CD4-positive, alpha-beta T cell (primary cell): Measurements from ENCODE around the gene TBPL1. TPM values are rescaled to one million over a fixed set of nuclear protein-coding genes. Genes with fewer than 3 reads are reported as not detected.

Source experiments
- ATAC-seq: fragments of 200-7000 bp; cut with Tn5 transposase; one replicate; pipeline ENCODE4 v1.10.0; 2022; ENCODE audit warnings: mild to moderate bottlenecking; ENCODE audit not compliant: poor library complexity
- CTCF ChIA-PET: fragments of 350-600 bp; sonication (Branson Sonifier 250); formaldehyde crosslinking; loops from one replicate; lab custom pipeline; 2021; ENCODE audit warnings: antibody characterized with exemption, inconsistent platforms; lab: Charles Lee
- POLR2A ChIA-PET: fragments of 350-600 bp; sonication (Branson Sonifier 250); formaldehyde crosslinking; loops from one replicate; lab custom pipeline; 2021; ENCODE audit warnings: antibody characterized with exemption, inconsistent platforms; lab: Charles Lee
- DNase-seq, 14 experiments: peaks; one replicate each; pipeline ENCODE4 v3.0.0-alpha.2; 2013 to 2020; ENCODE audit warnings: mixed read lengths in 2 of 14
- H3K27ac ChIP-seq, 2 donors: one replicate each; pipeline versions ENCODE4 v1.5.1 to v1.7.0; 2013; ENCODE audit warnings: low read length in 2 of 2, low read depth in 1 of 2, mild to moderate bottlenecking in 1 of 2
- H3K27me3 ChIP-seq, 2 experiments: 1 replicate in 1 of 2; 2 replicates in 1 of 2; pipeline versions ENCODE4 v1.6.1 to v1.7.0; 2013; ENCODE audit warnings: low read length in 2 of 2, control low read depth in 1 of 2, mild to moderate bottlenecking in 1 of 2, moderate library complexity in 1 of 2; ENCODE audit not compliant: insufficient read depth in 2 of 2, control insufficient read depth in 1 of 2
- H3K36me3 ChIP-seq: one replicate; pipeline ENCODE4 v1.6.1; 2013; ENCODE audit warnings: low read length, control low read depth; ENCODE audit not compliant: insufficient read depth
- H3K4me1 ChIP-seq: one replicate; pipeline ENCODE4 v1.6.1; 2013; ENCODE audit warnings: low read length, control low read depth; ENCODE audit not compliant: insufficient read depth
- H3K4me3 ChIP-seq: one replicate; pipeline ENCODE4 v1.5.1; 2013; ENCODE audit warnings: mild to moderate bottlenecking, low read length, moderate library complexity
- H3K9me3 ChIP-seq, 2 experiments: 1 replicate in 1 of 2; 2 replicates in 1 of 2; pipeline versions ENCODE4 v1.6.1 to v1.7.0; 2013; ENCODE audit warnings: low read length in 2 of 2, mild to moderate bottlenecking in 2 of 2, control low read depth in 1 of 2, moderate library complexity in 1 of 2; ENCODE audit not compliant: control insufficient read depth in 1 of 2, insufficient read depth in 1 of 2
- H3K27ac Mint-ChIP-seq: one replicate; pipeline ENCODE4 v1.8.0; 2020; ENCODE audit warnings: mixed read lengths
- H3K27me3 Mint-ChIP-seq: one replicate; pipeline ENCODE4 v1.8.0; 2021; ENCODE audit warnings: mixed read lengths
- H3K36me3 Mint-ChIP-seq: one replicate; pipeline ENCODE4 v1.8.0; 2021; ENCODE audit warnings: low read depth, mixed read lengths
- H3K4me1 Mint-ChIP-seq: one replicate; pipeline ENCODE4 v1.8.0; 2021; ENCODE audit warnings: low read depth, mixed read lengths
- H3K4me3 Mint-ChIP-seq: one replicate; pipeline ENCODE4 v1.8.0; 2020; ENCODE audit warnings: mild to moderate bottlenecking, mixed read lengths
- H3K9me3 Mint-ChIP-seq: one replicate; pipeline ENCODE4 v1.8.0; 2020; ENCODE audit warnings: mixed read lengths
- CTCF ChIP-seq: fragments of 200-600 bp; IDR thresholded peaks from one replicate; pipeline ENCODE4 v1.8.0; 2022; ENCODE audit warnings: antibody characterized with exemption, mild to moderate bottlenecking
- intact Hi-C, 2 experiments: fragments of 100-400 bp; cut with DNase I in 1 of 2; cut with micrococcal nuclease in 1 of 2; formaldehyde crosslinking; loops; one replicate each; pipeline versions ENCODE4 v1.15.1 to v1.9.0; 2023 to 2025; cut with DNase I, micrococcal nuclease
- total RNA-seq, 174 experiments: library from RNA in 2 of 174; stranded (reverse) in 2 of 174; gene quantifications; one replicate each; pipeline ENCODE4 v1.2.3 and lab custom pipeline; 2021 to 2026

The TBPL1 gene
- total RNA-seq, 2 experiments from 2014 or later = 34.7 to 37.3 TPM

- intact Hi-C loops = no loop called here
- H3K27me3 ChIP-seq = no peaks in the 10 kb centered on the region
- Mint-ChIP-seq H3K27me3 (peaks cover 10% of the 10 kb centered on the region), H3K4me3 (no peak overlapping the region), H3K36me3 (no peaks in the 10 kb centered on the region), H3K4me1 (no peaks in the 10 kb centered on the region), H3K27ac (no peak overlapping the region), H3K9me3 (no peaks in the 10 kb centered on the region)
- ChIA-PET CTCF (no interaction called here), POLR2A (no interaction called here)
- TF ChIP-seq CTCF = no peak
- no peaks in the 10 kb centered on the region for H3K36me3 ChIP-seq
- no peaks in the 10 kb centered on the region for H3K9me3 ChIP-seq
- ATAC-seq = no peak
- DNase-seq = no peak
- no peaks in the 10 kb centered on the region for H3K4me1 ChIP-seq
- no peak overlapping the region for H3K4me3 ChIP-seq
- H3K27ac ChIP-seq = no peak overlapping the region
Observed at GRCh38 chr6:134002821-134003220, 49.8 kb downstream of the TBPL1 start.

GRCh38 chr6:134003542-134003951, 50.5 kb downstream of the TBPL1 start:
- H3K4me3 Mint-ChIP-seq = no peak overlapping the region
- H3K4me1 Mint-ChIP-seq = no peaks in the 10 kb centered on the region
- ChIA-PET CTCF (no interaction called here), POLR2A (interaction anchor here (0.6 to 0.9 kb wide), 2 partner anchors 10 to 466 kb away, joined by 4 to 5 read pairs; no protein-coding TSS in a partner anchor)
- Histone ChIP-seq H3K36me3 (no peaks in the 10 kb centered on the region), H3K4me1 (no peaks in the 10 kb centered on the region), H3K27ac (no peak overlapping the region), H3K9me3 (no peaks in the 10 kb centered on the region), H3K4me3 (no peak overlapping the region), H3K27me3 (no peaks in the 10 kb centered on the region)
- ATAC-seq (no peak), DNase-seq (no peak)
- H3K36me3 Mint-ChIP-seq = no peaks in the 10 kb centered on the region
- intact Hi-C loops = no loop called here
- H3K9me3 Mint-ChIP-seq = no peaks in the 10 kb centered on the region
- H3K27ac Mint-ChIP-seq = no peak overlapping the region
- peaks cover 10% of the 10 kb centered on the region for H3K27me3 Mint-ChIP-seq
- TF ChIP-seq CTCF = no peak

GRCh38 chr6:134004714-134005113, 51.7 kb downstream of the TBPL1 start:
- no peaks in the 10 kb centered on the region for H3K9me3 ChIP-seq
- no peaks in the 10 kb centered on the region for H3K9me3 Mint-ChIP-seq
- peaks cover 10% of the 10 kb centered on the region for H3K27me3 Mint-ChIP-seq
- no peak overlapping the region for H3K4me3 ChIP-seq
- H3K27me3 ChIP-seq = no peaks in the 10 kb centered on the region
- intact Hi-C loops = no loop called here
- ATAC-seq (no peak), DNase-seq (no peak)
- no peak overlapping the region for H3K4me3 Mint-ChIP-seq
- H3K36me3 Mint-ChIP-seq = no peaks in the 10 kb centered on the region
- CTCF ChIA-PET = no interaction called here
- no peaks in the 10 kb centered on the region for H3K36me3 ChIP-seq
- H3K4me1 Mint-ChIP-seq = no peaks in the 10 kb centered on the region
- POLR2A ChIA-PET = no interaction called here
- H3K27ac Mint-ChIP-seq = no peak overlapping the region
- TF ChIP-seq CTCF = no peak
- no peak overlapping the region for H3K27ac ChIP-seq
- no peaks in the 10 kb centered on the region for H3K4me1 ChIP-seq
